ENCODE measurements around the gene ATF4.

Gene ATF4, protein sequence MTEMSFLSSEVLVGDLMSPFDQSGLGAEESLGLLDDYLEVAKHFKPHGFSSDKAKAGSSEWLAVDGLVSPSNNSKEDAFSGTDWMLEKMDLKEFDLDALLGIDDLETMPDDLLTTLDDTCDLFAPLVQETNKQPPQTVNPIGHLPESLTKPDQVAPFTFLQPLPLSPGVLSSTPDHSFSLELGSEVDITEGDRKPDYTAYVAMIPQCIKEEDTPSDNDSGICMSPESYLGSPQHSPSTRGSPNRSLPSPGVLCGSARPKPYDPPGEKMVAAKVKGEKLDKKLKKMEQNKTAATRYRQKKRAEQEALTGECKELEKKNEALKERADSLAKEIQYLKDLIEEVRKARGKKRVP

DNA sequence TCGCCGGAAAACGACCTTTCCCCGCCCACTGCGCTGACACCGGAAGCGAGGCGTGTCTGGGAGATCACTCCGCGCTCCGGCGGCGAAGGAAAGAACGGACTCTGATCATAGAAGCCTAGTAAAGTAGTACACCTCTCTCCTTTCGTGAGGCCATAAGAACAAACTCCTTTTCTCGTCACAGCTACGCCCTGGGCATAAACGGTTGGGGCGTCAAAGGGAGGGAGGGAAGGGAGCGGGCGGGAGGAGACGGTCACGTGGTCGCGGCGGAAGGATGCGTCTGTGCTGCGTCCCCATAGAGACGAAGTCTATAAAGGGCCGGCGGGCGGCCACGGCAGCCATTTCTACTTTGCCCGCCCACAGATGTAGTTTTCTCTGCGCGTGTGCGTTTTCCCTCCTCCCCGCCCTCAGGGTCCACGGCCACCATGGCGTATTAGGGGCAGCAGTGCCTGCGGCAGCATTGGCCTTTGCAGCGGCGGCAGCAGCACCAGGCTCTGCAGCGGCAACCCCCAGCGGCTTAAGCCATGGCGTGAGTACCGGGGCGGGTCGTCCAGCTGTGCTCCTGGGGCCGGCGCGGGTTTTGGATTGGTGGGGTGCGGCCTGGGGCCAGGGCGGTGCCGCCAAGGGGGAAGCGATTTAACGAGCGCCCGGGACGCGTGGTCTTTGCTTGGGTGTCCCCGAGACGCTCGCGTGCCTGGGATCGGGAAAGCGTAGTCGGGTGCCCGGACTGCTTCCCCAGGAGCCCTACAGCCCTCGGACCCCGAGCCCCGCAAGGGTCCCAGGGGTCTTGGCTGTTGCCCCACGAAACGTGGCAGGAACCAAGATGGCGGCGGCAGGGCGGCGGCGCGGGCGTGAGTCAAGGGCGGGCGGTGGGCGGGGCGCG lies at the start of gene ATF4:
Gene ATF4, plus strand, starts transcription at position 337 of the 880 bp plus-strand sequence. CDS start 884 bp downstream, outside the sequence.
- DNase-seq: peak; percentile 89

DNA sequence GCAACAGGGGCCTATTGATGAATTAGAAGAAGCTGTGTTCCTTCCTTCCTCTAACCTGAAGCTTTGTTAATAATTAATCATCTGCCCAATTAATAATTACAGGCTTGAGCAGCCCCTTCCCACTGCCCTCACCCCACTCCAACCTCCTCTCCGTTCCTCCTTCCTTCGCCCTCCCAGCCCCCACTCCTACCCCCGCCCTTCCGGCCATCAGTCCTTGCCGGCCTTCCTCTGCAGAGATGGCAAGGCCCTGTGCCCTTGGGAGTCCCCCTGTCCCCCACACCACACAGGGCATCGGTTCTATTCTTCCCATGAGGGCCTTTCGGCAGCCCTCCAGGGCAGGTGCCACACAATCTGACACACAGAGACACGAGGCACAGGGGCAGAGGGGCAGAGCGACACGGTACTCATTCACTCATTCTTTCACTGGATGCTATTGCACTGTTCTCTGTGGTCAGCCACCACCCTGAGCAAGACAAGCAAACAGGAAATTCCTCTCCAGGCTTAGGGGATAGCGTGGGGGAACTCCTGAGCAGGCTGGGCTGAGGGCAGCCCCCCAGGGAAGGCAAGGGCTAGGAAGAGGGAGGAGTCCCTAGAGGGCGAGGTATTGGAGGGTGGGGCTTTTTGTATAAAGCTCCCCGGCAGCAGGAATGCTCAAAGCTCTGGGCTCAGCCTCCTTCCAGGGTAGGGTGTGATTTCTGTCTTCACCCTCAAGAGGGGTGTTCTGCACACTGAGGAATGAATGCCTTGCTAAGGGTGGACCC lies 48.8 kb upstream of the ATF4 start:
- no peak for DNase-seq

DNA sequence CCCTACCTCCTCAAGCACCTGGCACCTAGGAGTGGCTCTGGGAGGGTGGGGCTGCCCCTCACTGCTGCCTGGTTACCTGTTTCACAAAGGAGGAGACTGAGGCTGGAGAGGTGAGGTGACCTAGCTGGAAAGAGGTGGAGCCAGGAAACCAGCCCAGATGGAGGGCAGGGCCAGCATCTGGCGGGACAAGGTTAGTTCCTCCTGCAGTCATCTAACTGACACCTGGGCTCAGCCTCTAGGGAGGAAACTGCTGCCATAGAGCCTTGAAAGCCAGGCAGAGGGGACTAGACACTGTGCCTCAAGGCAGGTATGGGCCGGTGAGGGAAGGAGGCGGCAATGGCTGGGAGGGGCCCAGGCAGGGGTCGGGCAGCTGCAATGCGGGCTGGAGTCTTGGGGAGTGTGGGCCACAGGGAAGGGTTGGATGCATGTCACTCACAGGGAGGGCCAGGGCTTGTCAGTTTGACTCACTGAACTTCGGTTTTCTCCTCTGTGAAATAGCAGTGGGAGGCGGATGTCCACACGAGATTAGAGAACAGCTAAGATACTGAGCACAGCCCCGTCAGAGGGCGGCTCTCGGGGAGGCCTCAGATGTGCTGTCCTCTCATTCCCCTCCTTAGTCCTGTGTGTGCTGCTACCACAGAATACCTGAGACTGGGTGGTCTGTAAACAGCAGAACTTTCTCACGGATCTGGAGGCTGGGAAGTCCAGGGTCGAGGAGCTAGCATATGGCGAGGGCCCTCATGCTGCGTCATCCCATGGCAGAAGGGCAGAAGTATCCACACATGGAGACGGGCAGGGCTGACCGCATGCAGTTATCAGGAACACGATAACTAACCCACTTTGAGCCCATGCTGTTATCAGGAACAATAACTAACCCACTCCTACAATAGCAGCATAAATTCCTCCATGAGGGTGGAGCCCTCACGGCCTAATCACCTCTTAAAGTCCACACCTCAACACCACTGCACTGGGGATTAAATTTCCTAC lies 47.5 kb upstream of the ATF4 start:
- DNase-seq: no peak

DNA sequence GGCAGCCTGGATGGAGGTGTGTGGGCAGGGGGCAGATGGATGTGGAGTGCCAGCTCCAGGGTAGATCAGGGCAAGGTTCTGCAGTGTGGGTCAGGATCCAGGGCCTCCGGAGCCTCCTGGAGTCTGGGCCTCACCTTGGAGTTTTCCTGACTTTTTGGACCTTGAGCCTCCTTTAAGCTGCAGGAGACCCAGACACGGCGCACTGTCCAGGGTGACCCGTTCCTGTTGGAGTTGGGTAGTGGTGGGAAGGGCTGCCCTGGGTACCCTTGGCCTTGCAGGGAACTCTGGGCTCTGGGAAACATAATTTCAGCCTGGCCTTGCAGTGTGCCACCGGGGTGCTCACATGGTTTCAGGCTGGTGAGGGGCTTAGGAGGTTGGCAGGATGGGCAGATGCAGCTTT lies 46.5 kb upstream of the ATF4 start:
- no peak for DNase-seq

DNA sequence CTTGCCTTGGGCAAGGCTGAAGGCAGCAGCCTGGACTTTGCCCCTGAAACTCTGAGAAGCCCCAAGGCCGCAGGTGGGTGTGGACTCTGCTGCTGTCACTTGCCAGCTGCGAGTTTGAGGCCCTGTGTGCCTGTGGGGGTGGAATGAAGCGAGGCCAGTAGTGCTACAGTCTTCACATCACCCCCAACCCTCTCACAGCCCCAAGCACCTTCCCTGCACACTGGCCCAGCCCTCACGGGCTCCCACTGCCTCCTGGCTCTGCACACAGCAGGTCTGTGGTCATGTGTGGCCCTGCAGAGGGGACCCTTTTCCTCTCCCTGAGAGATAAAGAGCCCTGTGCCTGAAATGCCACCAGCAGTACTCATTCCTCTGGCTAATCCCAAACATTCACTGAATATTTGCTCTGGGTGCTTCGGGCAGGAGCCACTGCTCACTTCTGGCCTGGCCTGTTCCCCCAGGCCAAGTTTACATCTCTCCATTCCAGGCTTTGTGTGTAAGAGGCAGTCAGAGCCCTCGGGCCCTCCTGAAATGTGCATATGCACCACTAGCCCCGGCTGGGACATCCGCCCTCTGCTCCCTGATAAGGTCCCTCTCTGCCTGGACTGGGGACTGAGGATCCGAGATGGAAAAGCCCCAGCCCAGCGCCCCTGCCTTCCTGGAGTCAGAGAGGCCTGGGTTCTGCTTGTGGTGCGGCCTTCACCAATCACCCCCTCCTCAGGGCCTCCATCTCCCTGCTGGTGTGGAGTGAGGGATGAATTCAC lies 45.8 kb upstream of the ATF4 start:
- DNase-seq: no peak

GRCh38 chr22:39475337-39475736 lies 45.0 kb upstream of the ATF4 start:
- DNase-seq: no peak

DNA sequence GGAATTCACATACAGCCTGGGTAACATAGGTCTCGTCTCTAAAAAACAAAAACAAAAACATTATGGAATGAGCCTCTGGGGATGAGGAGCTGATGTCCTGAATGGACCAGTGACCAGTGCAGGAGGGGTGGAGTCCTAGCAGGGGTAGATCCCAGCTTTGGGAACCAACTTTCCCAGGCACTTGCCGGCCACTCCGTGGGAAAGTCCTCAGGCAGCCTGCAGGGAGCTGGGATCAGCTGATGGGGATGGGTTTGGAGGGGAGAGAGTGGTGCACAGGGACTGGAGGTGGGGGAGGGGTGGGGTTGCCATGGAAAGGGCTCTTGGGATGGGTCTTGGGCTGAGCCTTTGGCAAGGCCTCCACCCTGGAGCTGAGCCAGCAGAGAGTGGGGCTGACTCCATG lies 44.5 kb upstream of the ATF4 start:
- DNase-seq: no peak

GRCh38 chr22:39476664-39477063 lies 43.7 kb upstream of the ATF4 start:
- no peak for DNase-seq

- no peak for DNase-seq
These were observed 42.8 kb upstream of the ATF4 start for GRCh38 chr22:39477542-39477941.

GRCh38 chr22:39478441-39478850 lies 41.9 kb upstream of the ATF4 start:
- no peak for DNase-seq

DNA sequence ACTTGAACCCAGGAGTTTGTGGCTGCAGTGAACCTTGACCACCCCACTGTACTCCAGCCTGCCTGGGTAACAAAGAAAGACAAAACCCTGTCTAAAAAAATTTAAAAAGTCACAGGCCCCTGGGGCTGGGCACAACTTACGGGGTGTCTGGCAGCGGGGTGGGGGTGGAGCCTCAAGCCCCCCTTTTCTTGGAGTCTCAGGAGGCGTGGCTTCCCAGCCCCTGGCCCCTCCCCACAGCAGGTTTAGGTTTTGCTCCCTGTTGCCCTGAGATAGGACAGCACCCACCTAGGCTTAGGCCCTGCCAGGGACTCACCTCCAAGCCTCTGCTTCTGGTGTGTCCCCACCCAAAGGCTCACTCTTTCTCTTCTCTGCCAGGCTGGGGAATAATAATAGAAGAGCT lies 41.1 kb upstream of the ATF4 start:
- no peak for DNase-seq

DNA sequence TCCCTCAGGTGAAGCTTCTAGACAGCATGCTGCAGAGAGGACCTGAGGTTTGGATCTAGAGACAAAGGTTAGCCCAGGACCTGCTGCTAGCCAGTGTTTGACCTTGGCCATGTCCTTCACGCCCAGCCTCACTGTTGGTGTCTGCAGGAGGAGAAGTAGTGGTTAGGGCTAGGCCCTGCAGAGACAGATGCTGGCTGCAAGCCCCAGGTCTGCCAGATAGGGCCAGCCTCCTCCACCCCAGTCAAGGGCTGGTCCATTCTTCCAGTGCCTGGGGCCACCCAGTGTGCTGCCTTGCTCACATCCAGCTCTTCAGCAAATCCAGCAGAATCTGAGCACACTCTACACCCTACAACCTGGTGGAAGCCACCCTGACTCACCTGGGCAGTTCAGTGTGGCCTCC lies 39.8 kb upstream of the ATF4 start:
- DNase-seq: no peak

- DNase-seq: no peak
These were observed 39.3 kb upstream of the ATF4 start for GRCh38 chr22:39481054-39481453.

DNA sequence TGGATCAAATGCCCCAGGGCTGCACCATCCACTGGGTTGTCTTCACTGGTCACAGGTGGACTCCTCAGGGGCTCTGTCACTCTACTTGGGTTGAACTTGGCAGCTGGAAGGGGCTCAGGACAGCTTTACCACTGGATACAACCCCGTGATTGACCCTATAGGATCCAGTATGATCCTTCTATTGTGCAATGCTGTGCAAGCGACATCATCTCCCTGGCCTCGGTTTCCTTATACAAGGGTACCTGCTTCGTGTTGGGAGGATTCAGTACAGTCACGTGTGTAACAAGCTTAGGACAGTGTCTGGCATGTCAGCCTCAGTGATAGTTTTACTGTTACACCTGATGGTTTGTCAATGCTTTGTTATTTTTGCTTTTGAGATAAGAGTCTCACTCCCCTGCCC lies 38.8 kb upstream of the ATF4 start:
- no peak for DNase-seq

DNA sequence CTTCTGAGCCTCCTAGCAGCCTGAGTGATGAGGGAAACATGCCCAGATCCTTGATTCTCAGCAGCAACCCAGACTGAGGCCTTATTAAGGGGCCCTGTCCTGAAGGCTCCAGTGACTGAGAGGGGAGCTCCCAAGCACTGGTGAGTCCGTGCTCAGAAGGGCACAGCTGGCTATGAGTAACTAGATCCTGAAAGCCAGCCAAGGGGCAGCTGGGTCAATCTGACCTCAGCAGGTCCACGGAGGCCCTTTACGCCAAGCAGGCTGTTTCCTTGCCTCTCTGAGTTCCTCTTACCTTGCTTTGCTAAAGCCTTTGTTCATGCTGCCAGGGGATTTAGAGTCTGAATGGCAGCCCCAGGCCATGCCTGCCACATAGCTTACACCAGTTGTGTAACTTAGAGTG lies 37.6 kb upstream of the ATF4 start:
- no peak for DNase-seq

DNA sequence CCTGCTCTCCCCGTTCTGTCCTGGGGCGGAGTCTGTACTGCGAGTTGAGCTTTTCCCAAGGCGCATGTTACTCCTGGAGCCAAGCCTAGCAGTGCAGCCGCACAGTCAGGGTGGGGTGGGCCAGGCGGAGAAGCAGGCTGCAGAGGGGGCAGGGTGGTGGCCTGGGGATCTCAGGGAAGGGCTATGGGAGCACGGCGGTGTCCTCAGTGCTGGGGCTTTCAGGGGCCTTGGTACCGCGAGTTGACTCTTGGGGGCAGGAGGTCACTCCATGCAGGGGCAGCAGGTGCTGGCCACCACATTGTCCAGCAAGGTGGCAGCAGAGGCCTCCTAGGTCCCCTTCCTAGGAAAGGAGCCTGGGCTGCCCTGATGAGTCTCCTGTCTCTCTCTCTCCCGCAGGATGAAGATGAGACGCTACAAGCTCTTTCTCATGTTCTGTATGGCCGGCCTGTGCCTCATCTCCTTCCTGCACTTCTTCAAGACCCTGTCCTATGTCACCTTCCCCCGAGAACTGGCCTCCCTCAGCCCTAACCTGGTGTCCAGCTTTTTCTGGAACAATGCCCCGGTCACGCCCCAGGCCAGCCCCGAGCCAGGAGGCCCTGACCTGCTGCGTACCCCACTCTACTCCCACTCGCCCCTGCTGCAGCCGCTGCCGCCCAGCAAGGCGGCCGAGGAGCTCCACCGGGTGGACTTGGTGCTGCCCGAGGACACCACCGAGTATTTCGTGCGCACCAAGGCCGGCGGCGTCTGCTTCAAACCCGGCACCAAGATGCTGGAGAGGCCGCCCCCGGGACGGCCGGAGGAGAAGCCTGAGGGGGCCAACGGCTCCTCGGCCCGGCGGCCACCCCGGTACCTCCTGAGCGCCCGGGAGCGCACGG lies 33.2 kb upstream of the ATF4 start:
- no peak for DNase-seq

DNA sequence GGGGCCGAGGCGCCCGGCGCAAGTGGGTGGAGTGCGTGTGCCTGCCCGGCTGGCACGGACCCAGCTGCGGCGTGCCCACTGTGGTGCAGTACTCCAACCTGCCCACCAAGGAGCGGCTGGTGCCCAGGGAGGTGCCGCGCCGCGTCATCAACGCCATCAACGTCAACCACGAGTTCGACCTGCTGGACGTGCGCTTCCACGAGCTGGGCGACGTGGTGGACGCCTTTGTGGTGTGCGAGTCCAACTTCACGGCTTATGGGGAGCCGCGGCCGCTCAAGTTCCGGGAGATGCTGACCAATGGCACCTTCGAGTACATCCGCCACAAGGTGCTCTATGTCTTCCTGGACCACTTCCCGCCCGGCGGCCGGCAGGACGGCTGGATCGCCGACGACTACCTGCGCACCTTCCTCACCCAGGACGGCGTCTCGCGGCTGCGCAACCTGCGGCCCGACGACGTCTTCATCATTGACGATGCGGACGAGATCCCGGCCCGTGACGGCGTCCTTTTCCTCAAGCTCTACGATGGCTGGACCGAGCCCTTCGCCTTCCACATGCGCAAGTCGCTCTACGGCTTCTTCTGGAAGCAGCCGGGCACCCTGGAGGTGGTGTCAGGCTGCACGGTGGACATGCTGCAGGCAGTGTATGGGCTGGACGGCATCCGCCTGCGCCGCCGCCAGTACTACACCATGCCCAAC lies 32.4 kb upstream of the ATF4 start:
- no peak for DNase-seq

- no peak for DNase-seq
These were observed 31.7 kb upstream of the ATF4 start for GRCh38 chr22:39488563-39489083.

Measured in activated T-cell treated with anti-CD3 and anti-CD28 coated beads for 4 hours (primary cell).